Sigmoid colon (tissue), 4 donors: ENCODE measurements around the gene ROBO3.

ENCODE experiments used
- CTCF ChIP-seq, 4 experiments: fragments of 450-650 bp in 3 of 4; fragments of 200-600 bp in 1 of 4; IDR thresholded peaks; one replicate each; pipeline ENCODE4 v1.5.1; 2016 to 2019; ENCODE audit warnings: antibody characterized with exemption in 4 of 4, mild to moderate bottlenecking in 3 of 4, moderate library complexity in 2 of 4
- EP300 ChIP-seq, 4 donors: sonication (generic); formaldehyde crosslinking; IDR thresholded peaks; one replicate each; pipeline ENCODE4 v1.6.1; 2017; ENCODE audit warnings: antibody characterized with exemption in 4 of 4

DNA sequence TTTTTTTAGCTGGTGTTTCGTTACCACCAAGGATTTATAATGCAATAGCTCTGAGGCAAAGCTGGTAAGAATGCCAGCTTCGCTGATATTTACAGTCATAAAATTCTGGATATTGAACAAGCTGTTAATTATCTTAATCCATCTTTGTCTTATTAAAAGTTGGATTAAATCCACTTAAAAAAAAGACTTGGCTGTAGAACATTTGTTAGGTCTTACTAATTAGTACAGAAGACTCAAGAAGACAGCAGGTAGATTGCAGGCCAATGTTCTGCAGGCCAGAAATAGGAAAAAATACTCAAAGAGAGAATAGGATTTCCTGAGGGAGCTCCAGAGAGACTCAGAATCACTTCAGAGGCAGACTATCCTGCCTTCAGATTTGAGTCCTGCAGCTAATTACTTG is 24.9 kb downstream of the ROBO3 start:
- TF ChIP-seq EP300 (IDR thresholded peaks at IDR 0.05) = no peak
- no peak for TF ChIP-seq CTCF (IDR thresholded peaks at IDR 0.05)
